ENCODE results near the gene PIGQ.
A peak's percentile ranks its signal among the peaks of the same experiment; 100 is the strongest.

Gene PIGQ

GRCh38 chr16:572865-573650 lies 3.3 kb downstream of the PIGQ start:
- no peak for DNase-seq

GRCh38 chr16:574021-574760 lies 4.4 kb downstream of the PIGQ start:
- no peak for DNase-seq

GRCh38 chr16:575354-576196 lies 5.8 kb downstream of the PIGQ start:
- no peak for DNase-seq

GRCh38 chr16:576197-576822 lies 6.5 kb downstream of the PIGQ start:
- DNase-seq: no peak

- no peak for DNase-seq
Measured at GRCh38 chr16:576823-577201, 7.0 kb downstream of the PIGQ start.

- DNase-seq: no peak
Measured at GRCh38 chr16:577796-578195, 8.0 kb downstream of the PIGQ start.

- DNase-seq: no peak
Measured at GRCh38 chr16:578232-578869, 8.6 kb downstream of the PIGQ start.

GRCh38 chr16:578870-579405 lies 9.2 kb downstream of the PIGQ start:
- no peak for DNase-seq

GRCh38 chr16:580141-580945 lies 10.6 kb downstream of the PIGQ start:
- peak; percentile 9 for DNase-seq

GRCh38 chr16:580946-581498 lies 11.3 kb downstream of the PIGQ start:
- peak; percentile 15 for DNase-seq

GRCh38 chr16:582218-582613 lies 12.4 kb downstream of the PIGQ start:
- no peak for DNase-seq

- DNase-seq: no peak
Measured at GRCh38 chr16:582614-583331, 13.0 kb downstream of the PIGQ start.

- peak; percentile 13 for DNase-seq
Measured at GRCh38 chr16:583470-583814, 13.7 kb downstream of the PIGQ start.

GRCh38 chr16:583815-584591 lies 14.2 kb downstream of the PIGQ start:
- DNase-seq: no peak

GRCh38 chr16:585351-585750 lies 15.6 kb downstream of the PIGQ start:
- DNase-seq: no peak

- no peak for DNase-seq
Measured at GRCh38 chr16:586047-586644, 16.4 kb downstream of the PIGQ start.

GRCh38 chr16:586645-587590 lies 17.1 kb downstream of the PIGQ start:
- no peak for DNase-seq

- no peak for DNase-seq
Measured at GRCh38 chr16:588639-588888, 18.8 kb downstream of the PIGQ start.
